Keratinocyte (primary cell): ENCODE measurements around the gene CHSY3. TPM values are rescaled to one million over a fixed set of nuclear protein-coding genes. Genes with fewer than 3 reads are reported as not detected.

Experiments used
- DNase-seq: peaks from one replicate; pipeline ENCODE4 v3.0.0-alpha.2; 2011; ENCODE audit warnings: low read depth, missing footprints, low spot score
- FAIRE-seq: peaks from 2 replicates; lab custom pipeline; 2011; peaks lifted over from hg19 to GRCh38; lab: Jason Lieb, UNC
- H2AFZ ChIP-seq: 2 replicates; pipeline ENCODE4 v1.6.0; 2012; ENCODE audit warnings: low read length, control low read depth, inconsistent platforms; ENCODE audit not compliant: control insufficient read depth
- H3K27ac ChIP-seq: 2 replicates; pipeline ENCODE4 v1.5.1; 2011; ENCODE audit warnings: low read length; ENCODE audit not compliant: control insufficient read depth, insufficient read depth
- H3K27me3 ChIP-seq: 3 replicates; pipeline ENCODE4 v1.6.0; 2011; ENCODE audit warnings: low read length; ENCODE audit not compliant: control insufficient read depth, insufficient read depth; ENCODE audit errors: extremely low read depth
- H3K36me3 ChIP-seq, 2 experiments: 2 replicates in 1 of 2; 3 replicates in 1 of 2; pipeline ENCODE4 v1.5.1; 2011; ENCODE audit warnings: low read length in 2 of 2, mild to moderate bottlenecking in 1 of 2; ENCODE audit not compliant: control insufficient read depth in 2 of 2, insufficient read depth in 2 of 2; ENCODE audit errors: extremely low read depth in 1 of 2
- H3K4me1 ChIP-seq: 3 replicates; pipeline ENCODE4 v1.5.1; 2011; ENCODE audit warnings: low read length; ENCODE audit not compliant: control insufficient read depth, insufficient read depth; ENCODE audit errors: extremely low read depth
- H3K4me2 ChIP-seq: 3 replicates; pipeline ENCODE4 v1.6.0; 2011; ENCODE audit warnings: low read depth, low read length; ENCODE audit not compliant: control insufficient read depth, insufficient read depth; ENCODE audit errors: extremely low read depth
- H3K4me3 ChIP-seq, 3 experiments: fragments of 200-600 bp in 1 of 3; sonication (generic) in 1 of 3; 2 replicates in 2 of 3; 3 replicates in 1 of 3; pipeline ENCODE4 v1.5.1; 2011 to 2016; ENCODE audit warnings: low read length in 3 of 3, mild to moderate bottlenecking in 3 of 3, control low read depth in 2 of 3, inconsistent platforms in 1 of 3, low read depth in 1 of 3, mixed read lengths in 1 of 3, mixed run types in 1 of 3, moderate library complexity in 1 of 3; ENCODE audit not compliant: control insufficient read depth in 2 of 3, insufficient read depth in 2 of 3; ENCODE audit errors: extremely low read depth in 1 of 3
- H3K79me2 ChIP-seq: 2 replicates; pipeline ENCODE4 v1.6.0; 2012; ENCODE audit warnings: low read length; ENCODE audit not compliant: control insufficient read depth, insufficient read depth
- H3K9ac ChIP-seq: 3 replicates; pipeline ENCODE4 v1.6.0; 2011; ENCODE audit warnings: low read length; ENCODE audit not compliant: control insufficient read depth, insufficient read depth; ENCODE audit errors: extremely low read depth
- H3K9me1 ChIP-seq: 3 replicates; pipeline ENCODE4 v1.6.0; 2011; ENCODE audit warnings: low read length; ENCODE audit not compliant: control insufficient read depth, insufficient read depth; ENCODE audit errors: extremely low read depth
- H3K9me3 ChIP-seq: 2 replicates; pipeline ENCODE4 v1.5.1; 2012; ENCODE audit warnings: low read depth, low read length; ENCODE audit not compliant: control insufficient read depth
- H4K20me1 ChIP-seq: 3 replicates; pipeline ENCODE4 v1.6.0; 2011; ENCODE audit warnings: low read length; ENCODE audit not compliant: control insufficient read depth, insufficient read depth; ENCODE audit errors: extremely low read depth
- EZH2 ChIP-seq: IDR thresholded peaks from one replicate; pipeline ENCODE4 v1.6.1; 2012; ENCODE audit warnings: inconsistent platforms, mild to moderate bottlenecking, low read length, moderate library complexity
- dilution Hi-C: fragments of 300-500 bp; cut with MboI; formaldehyde crosslinking; loops from one replicate; pipeline ENCODE4 v1.7.0; 2020; ENCODE audit warnings: low sequenced_read_pairs; ENCODE audit not compliant: extremely low pct_ligation_motif_present
- polyA plus RNA-seq, 5 experiments: library from polyadenylated mRNA; depleted of rRNA in 3 of 5; stranded (reverse) in 3 of 5; stranded (forward) in 1 of 5; unstranded in 1 of 5; fragments of >200 nt; gene quantifications; 1 replicate in 1 of 5; 2 replicates in 3 of 5; 3 replicates in 1 of 5; pipeline versions ENCODE4 v1.2.1 to v1.2.3, GENCODE V29; 2011 to 2012; ENCODE audit warnings: missing spikeins in 2 of 5, low read depth in 1 of 5, low replicate concordance in 1 of 5
- TF ChIP-seq, protein P1 (sequence below), 3 experiments: IDR thresholded peaks in 1 of 3; conservative IDR thresholded peaks in 1 of 3; optimal IDR thresholded peaks in 1 of 3; 2 replicates in 2 of 3; 3 replicates in 1 of 3; pipeline versions ENCODE3 to v1.5.1; 2011; ENCODE audit warnings: low read length in 3 of 3, mild to moderate bottlenecking in 3 of 3, moderate library complexity in 2 of 3, control low read depth in 1 of 3, inconsistent platforms in 1 of 3; ENCODE audit not compliant: insufficient read depth in 2 of 3; ENCODE audit errors: extremely low read depth in 1 of 3

CHSY3 gene
- polyA plus RNA-seq, 1 donor (not counting 4 experiments of a cell fraction or from before 2014, with no cell fraction given): 0.47 TPM

DNA sequence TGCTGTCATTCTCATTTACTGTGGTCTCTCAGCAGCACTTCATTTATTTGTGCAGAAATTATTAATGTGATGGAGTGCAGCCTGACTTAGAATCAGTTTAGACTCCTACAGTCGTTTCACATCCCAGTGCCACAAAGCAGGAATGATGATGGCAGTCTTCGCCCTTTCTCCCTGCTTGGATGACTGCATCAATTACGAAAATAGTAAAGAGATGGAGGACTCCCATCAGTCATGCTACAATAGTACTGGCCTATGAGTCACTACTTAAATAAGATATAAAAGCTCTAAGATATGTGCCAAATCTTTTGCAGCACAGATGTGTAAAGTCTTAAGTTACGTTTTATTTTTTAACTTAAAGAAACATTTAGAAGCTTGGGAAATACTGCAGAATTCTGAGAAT is 263.9 kb downstream of the CHSY3 start:
- Histone ChIP-seq H3K4me2 (no peak overlapping the region), H3K9me3 (no peaks in the 10 kb centered on the region), H3K27ac (no peak overlapping the region), H3K4me3 (no peak overlapping the region), H3K9ac (no peak overlapping the region), H2AFZ (no peak overlapping the region), H3K79me2 (no peaks in the 10 kb centered on the region), H3K9me1 (no peaks in the 10 kb centered on the region), H3K36me3 (no peaks in the 10 kb centered on the region), H3K27me3 (no peaks in the 10 kb centered on the region), H3K4me1 (no peaks in the 10 kb centered on the region), H4K20me1 (no peaks in the 10 kb centered on the region)
- TF ChIP-seq EZH2: no peak
- TF ChIP-seq, protein P1, sequence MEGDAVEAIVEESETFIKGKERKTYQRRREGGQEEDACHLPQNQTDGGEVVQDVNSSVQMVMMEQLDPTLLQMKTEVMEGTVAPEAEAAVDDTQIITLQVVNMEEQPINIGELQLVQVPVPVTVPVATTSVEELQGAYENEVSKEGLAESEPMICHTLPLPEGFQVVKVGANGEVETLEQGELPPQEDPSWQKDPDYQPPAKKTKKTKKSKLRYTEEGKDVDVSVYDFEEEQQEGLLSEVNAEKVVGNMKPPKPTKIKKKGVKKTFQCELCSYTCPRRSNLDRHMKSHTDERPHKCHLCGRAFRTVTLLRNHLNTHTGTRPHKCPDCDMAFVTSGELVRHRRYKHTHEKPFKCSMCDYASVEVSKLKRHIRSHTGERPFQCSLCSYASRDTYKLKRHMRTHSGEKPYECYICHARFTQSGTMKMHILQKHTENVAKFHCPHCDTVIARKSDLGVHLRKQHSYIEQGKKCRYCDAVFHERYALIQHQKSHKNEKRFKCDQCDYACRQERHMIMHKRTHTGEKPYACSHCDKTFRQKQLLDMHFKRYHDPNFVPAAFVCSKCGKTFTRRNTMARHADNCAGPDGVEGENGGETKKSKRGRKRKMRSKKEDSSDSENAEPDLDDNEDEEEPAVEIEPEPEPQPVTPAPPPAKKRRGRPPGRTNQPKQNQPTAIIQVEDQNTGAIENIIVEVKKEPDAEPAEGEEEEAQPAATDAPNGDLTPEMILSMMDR (optimal IDR thresholded peaks at IDR 0.05 in 1 of 3, IDR thresholded peaks at IDR 0.05 in 1 of 3, conservative IDR thresholded peaks at IDR 0.05 in 1 of 3; ENCODE audit: extremely low read depth in 1 of 3, insufficient read depth in 2 of 3, low read length in 3 of 3): no peak
- dilution Hi-C loops: no loop called here
- FAIRE-seq (no peak), DNase-seq (no peak)

DNA sequence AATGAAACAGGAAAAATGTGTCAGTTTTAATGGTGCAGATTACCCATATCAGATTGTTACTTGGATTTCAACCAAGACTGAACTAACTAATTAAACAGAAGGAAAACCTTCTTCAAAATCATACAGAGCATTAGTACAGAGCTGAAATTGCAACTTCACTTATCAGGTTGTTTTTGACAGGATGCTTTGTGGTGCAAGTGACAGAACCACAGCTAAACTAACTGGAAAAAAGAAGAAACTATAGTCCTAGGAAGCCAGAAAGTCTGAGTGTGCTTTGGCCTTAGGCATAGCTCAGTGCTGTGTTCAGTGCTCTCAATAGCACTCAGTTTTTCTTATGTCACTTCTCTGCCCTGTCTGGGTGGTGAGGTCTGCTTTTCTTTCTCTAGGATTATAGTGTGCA is 267.4 kb downstream of the CHSY3 start:
- Histone ChIP-seq H3K9me1 (no peaks in the 10 kb centered on the region), H3K36me3 (no peaks in the 10 kb centered on the region), H3K27me3 (no peaks in the 10 kb centered on the region), H3K4me3 (no peak overlapping the region), H3K27ac (no peak overlapping the region), H3K79me2 (no peaks in the 10 kb centered on the region), H3K4me1 (no peaks in the 10 kb centered on the region), H2AFZ (no peak overlapping the region), H4K20me1 (no peaks in the 10 kb centered on the region), H3K9me3 (no peaks in the 10 kb centered on the region), H3K4me2 (no peak overlapping the region), H3K9ac (no peak overlapping the region)
- no peak for TF ChIP-seq EZH2
- TF ChIP-seq, protein P1 (optimal IDR thresholded peaks at IDR 0.05 in 1 of 3, IDR thresholded peaks at IDR 0.05 in 1 of 3, conservative IDR thresholded peaks at IDR 0.05 in 1 of 3; ENCODE audit: extremely low read depth in 1 of 3, insufficient read depth in 2 of 3, low read length in 3 of 3): no peak
- dilution Hi-C loops: no loop called here
- DNase-seq (no peak), FAIRE-seq (no peak)
